ENCODE data around the gene DEFB114.

Gene DEFB114

DNA sequence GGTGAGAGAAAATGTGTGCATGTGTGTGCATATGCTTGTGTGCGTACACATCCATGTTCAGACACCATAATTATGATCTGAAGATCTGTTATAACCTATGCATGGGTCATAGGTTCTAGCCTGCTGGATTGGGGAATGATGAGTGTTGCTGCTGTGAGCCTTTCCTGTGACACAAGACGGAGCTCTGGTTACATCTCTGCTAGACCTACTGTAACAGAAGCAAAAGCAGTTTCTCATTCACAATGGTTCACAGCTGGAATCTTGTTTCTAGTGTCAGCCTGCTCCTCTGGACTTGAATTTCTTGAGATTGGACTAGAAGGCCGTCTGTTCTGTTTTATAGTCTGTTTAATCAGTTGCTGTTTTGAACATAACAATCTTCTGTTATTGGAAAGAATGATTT is 40.1 kb downstream of the DEFB114 start:
- DNase-seq (ENCODE audit: low read depth in 2 of 2), result no peak
- TF ChIP-seq, protein P1, sequence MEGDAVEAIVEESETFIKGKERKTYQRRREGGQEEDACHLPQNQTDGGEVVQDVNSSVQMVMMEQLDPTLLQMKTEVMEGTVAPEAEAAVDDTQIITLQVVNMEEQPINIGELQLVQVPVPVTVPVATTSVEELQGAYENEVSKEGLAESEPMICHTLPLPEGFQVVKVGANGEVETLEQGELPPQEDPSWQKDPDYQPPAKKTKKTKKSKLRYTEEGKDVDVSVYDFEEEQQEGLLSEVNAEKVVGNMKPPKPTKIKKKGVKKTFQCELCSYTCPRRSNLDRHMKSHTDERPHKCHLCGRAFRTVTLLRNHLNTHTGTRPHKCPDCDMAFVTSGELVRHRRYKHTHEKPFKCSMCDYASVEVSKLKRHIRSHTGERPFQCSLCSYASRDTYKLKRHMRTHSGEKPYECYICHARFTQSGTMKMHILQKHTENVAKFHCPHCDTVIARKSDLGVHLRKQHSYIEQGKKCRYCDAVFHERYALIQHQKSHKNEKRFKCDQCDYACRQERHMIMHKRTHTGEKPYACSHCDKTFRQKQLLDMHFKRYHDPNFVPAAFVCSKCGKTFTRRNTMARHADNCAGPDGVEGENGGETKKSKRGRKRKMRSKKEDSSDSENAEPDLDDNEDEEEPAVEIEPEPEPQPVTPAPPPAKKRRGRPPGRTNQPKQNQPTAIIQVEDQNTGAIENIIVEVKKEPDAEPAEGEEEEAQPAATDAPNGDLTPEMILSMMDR (IDR thresholded peaks at IDR 0.05; ENCODE audit: low read depth, low read length), result no peak
- H3K4me3 ChIP-seq (replicated peaks in 1 of 2; ENCODE audit: low read depth in 2 of 2, low read length in 2 of 2), result no peak overlapping the region

DNA sequence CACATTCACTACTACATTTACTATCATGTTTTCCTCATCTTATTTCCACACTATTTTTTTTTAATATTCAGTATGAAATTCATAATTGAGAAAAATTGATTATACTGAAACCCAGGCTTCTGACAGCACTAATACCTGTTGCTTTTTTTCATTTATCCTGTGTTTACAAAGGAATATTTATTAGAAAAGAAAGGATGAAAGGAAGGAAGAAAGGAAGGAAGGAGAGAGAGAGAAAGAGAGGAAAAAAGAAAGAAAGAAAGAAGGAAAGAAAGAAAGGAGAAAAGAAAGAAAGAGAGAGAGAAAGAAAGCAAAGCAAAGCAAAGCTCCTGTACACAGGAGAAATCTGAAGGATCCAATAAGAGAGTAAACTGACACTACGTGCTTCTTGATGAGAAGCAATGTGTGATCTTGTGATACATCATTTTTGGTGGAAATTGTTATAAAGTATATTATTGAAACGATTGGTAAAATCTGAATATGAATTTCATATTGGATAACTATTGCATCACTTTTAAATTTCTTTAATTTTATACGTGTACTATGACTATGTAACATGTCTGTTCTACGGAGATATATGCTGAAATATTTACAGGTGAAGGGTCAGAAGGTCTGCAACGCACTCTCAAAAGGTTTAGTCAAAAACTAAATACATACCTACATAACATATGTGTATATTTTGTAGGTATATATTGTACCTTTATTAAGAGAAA is 43.9 kb downstream of the DEFB114 start:
- TF ChIP-seq, protein P1 (IDR thresholded peaks at IDR 0.05; ENCODE audit: low read depth, low read length), result no peak
- H3K4me3 ChIP-seq (replicated peaks in 1 of 2; ENCODE audit: low read depth in 2 of 2, low read length in 2 of 2), result no peak overlapping the region
- DNase-seq (ENCODE audit: low read depth in 2 of 2), result no peak

DNA sequence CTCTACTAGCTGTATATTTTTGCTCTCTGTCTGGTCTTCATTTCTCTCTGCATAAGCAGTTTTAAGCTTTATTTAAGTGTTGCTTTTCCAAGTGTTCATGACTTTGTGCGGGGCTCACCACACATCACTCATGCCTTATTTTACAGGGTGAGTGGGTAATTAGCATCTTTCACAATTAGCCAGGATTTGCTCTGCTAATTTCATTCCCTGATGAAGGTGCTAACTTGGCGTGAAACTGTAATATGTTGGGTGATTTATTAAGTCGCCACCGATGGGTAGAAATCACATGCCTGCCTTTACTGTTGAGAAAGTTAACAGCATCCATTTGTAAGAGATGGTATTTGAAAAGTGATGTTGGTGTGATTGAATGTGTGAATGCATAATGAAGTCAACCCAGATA is 44.7 kb downstream of the DEFB114 start:
- TF ChIP-seq, protein P1 (IDR thresholded peaks at IDR 0.05; ENCODE audit: low read depth, low read length), result no peak
- H3K4me3 ChIP-seq (replicated peaks in 1 of 2; ENCODE audit: low read depth in 2 of 2, low read length in 2 of 2), result no peak overlapping the region
- DNase-seq (ENCODE audit: low read depth in 2 of 2), result no peak

DNA sequence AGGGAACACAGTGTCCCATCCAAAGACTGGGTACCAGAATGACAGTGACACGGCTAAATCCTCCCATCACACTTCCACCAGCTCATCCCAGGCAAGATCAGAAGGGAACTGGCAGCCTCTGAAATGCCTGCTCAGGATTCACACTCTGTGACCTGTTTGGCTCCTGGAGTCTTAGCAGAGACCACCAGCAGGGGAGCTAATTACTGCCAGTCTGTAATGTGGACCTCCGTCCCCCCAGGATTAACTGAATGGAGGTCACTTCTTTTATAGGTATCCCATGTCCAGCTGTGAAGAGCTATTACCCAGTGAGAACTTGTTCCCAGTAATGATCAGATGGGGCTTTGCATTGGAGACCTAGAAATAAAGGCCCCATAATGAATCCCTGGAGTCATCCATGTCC is 45.2 kb downstream of the DEFB114 start:
- H3K4me3 ChIP-seq (replicated peaks in 1 of 2; ENCODE audit: low read depth in 2 of 2, low read length in 2 of 2), result no peak overlapping the region
- TF ChIP-seq, protein P1 (IDR thresholded peaks at IDR 0.05; ENCODE audit: low read depth, low read length), result no peak
- no peak for DNase-seq (ENCODE audit: low read depth in 2 of 2)

DNA sequence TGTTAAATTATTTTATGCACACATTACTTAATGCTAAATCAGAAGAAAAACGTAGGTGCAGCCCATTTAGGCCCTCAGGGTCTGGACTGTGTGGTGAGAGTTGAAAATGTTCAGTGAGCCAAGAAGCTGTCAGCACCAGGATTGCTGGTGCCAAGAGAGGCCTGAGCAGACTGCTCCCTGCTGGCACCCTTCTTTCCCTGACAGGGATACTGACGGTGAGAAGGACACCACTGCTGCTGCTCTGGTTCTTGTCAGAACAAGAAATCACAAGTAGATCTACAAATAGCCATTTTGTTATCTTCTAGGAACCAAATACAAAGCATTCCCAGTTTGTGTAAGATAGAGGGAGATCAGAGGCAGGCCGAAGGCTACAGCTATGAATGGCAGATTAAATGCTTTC is 48.9 kb downstream of the DEFB114 start:
- no peak for DNase-seq (ENCODE audit: low read depth in 2 of 2)
- TF ChIP-seq, protein P1 (IDR thresholded peaks at IDR 0.05; ENCODE audit: low read depth, low read length), result no peak
- no peak overlapping the region for H3K4me3 ChIP-seq (replicated peaks in 1 of 2; ENCODE audit: low read depth in 2 of 2, low read length in 2 of 2)

DNA sequence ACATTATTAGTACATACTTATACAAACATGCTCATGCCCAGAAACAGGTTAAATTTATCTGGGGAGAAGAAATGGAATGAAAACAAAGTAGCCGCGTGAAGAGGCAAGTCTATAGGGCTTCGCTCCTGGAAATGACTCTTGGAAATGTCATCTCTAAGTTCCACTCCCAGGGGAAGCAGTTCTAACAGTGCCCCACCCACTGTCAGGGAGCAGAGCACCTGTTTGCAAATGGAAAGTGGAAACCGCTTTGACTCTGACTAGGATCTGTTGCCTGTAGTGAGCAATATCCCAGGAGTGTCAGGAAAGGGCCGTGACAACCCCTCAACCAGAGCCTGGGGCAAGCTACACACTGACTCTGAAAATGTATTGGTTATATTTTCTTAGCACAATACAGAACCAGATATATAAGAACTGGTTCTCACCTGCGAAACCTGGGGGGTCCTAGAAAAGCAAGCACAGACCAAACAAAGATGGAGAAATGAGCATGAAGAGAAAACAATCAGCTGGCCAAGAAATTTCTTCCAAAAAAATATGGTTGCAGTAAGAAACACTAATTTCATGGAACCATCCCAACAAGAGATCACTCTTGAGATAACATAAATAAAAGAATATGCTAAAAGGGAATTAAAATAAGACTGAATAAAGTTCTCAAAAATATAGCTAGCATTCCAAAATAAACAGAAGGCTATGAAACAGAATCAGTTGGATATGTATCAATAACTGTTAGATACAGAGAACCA is 50.2 kb downstream of the DEFB114 start:
- DNase-seq (ENCODE audit: low read depth in 2 of 2), result no peak
- no peak overlapping the region for H3K4me3 ChIP-seq (replicated peaks in 1 of 2; ENCODE audit: low read depth in 2 of 2, low read length in 2 of 2)
- TF ChIP-seq, protein P1 (IDR thresholded peaks at IDR 0.05; ENCODE audit: low read depth, low read length), result no peak

All from cardiac fibroblast (primary cell).